ENCODE data around the gene ANKRD63.

- TF ChIP-seq CTCF (IDR thresholded peaks at IDR 0.05; ENCODE audit: low read depth, low read length, poor library complexity, severe bottlenecking) (no peak), EZH2phosphoT487 (IDR thresholded peaks at IDR 0.05; ENCODE audit: borderline replicate concordance, low read length) (no peak)
These were observed 6.9 kb downstream of the ANKRD63 start for GRCh38 chr15:40275954-40276353.
